ENCODE results near the gene CA10. TPM values are rescaled to one million over a fixed set of nuclear protein-coding genes. Genes with fewer than 3 reads are reported as not detected.

The CA10 gene
- total and polyA plus RNA-seq, 2 experiments from 2014 or later = 0.92 to 1.5 TPM

DNA sequence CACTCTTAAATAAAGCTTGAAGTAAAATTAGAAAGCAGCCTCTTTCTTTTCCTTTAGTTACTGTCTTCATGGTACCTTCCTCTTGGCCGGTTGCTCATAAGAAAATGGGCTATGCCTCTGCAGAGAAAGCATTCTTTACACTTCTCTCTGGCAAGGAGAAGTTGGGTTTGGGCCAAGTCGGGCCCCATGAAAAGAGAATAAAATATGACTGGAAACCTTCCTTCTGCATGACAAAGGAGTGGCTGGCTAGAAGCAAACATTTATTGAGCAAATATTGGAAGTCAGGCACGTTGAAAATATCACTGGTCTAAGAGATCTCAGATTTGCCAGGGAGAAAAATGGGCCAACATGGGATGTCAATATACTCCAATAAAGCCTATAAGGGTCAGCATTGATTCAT lies 126.1 kb downstream of the CA10 start:
- ATAC-seq = no peak
- H3K36me3 Mint-ChIP-seq (ENCODE audit: low read depth) = no peaks in the 10 kb centered on the region
- H3K27me3 Mint-ChIP-seq (ENCODE audit: insufficient read depth, low read depth, poor library complexity) = peaks cover 2% of the 10 kb centered on the region
- H3K27ac ChIP-seq (ENCODE audit: low read depth) = no peak overlapping the region
- no peaks in the 10 kb centered on the region for H3F3A ChIP-seq (replicated peaks; ENCODE audit: low read depth)
- H4K20me1 ChIP-seq (replicated peaks; ENCODE audit: insufficient read depth) = no peaks in the 10 kb centered on the region
- peaks cover 4% of the 10 kb centered on the region; the same call in 2 of the 3 replicates for H3K9me3 Mint-ChIP-seq
- peaks cover 1% of the 10 kb centered on the region; the same call in 1 of the 3 replicates for H3K4me1 Mint-ChIP-seq
- H2AFZ ChIP-seq = no peak overlapping the region
- no peaks in the 10 kb centered on the region for H3K79me2 ChIP-seq (replicated peaks; ENCODE audit: insufficient read depth)
- H3K9me2 ChIP-seq (ENCODE audit: insufficient read depth) = no peaks in the 10 kb centered on the region; the same call in 1 of the 2 replicates
- no peak overlapping the region for H3K4me2 ChIP-seq
- H3K4me1 ChIP-seq (ENCODE audit: insufficient read depth) = no peaks in the 10 kb centered on the region
- H3K36me3 ChIP-seq (ENCODE audit: insufficient read depth) = no peaks in the 10 kb centered on the region
- H3K27ac Mint-ChIP-seq = no peak overlapping the region
- H3K4me3 ChIP-seq = no peak overlapping the region
- H3K4me3 Mint-ChIP-seq = no peak overlapping the region
- TF ChIP-seq CREB1 (CRISPR knock-in tag; IDR thresholded peaks at IDR 0.05; ENCODE audit: low read depth) (no peak), REST (IDR thresholded peaks at IDR 0.05; ENCODE audit: unreplicated experiment) (no peak), EZH2phosphoT487 (IDR thresholded peaks at IDR 0.05; ENCODE audit: unreplicated experiment) (no peak), STAT1 (IDR thresholded peaks at IDR 0.05; ENCODE audit: unreplicated experiment) (no peak), JUNB (IDR thresholded peaks at IDR 0.05; ENCODE audit: unreplicated experiment) (no peak), EZH2 (IDR thresholded peaks at IDR 0.05; ENCODE audit: low read depth, unreplicated experiment) (no peak), ZNF331 (CRISPR knock-in tag; IDR thresholded peaks at IDR 0.05; ENCODE audit: low read depth) (no peak), NANOG (IDR thresholded peaks at IDR 0.05; ENCODE audit: borderline replicate concordance) (no peak), CTCF (conservative IDR thresholded peaks at IDR 0.05; ENCODE audit: low read depth in 2 of 2) (no peak), POLR2AphosphoS5 (IDR thresholded peaks at IDR 0.05; ENCODE audit: low read depth) (no peak), ZNF114 (CRISPR knock-in tag; IDR thresholded peaks at IDR 0.05) (no peak)
- TF ChIP-seq, protein P1, sequence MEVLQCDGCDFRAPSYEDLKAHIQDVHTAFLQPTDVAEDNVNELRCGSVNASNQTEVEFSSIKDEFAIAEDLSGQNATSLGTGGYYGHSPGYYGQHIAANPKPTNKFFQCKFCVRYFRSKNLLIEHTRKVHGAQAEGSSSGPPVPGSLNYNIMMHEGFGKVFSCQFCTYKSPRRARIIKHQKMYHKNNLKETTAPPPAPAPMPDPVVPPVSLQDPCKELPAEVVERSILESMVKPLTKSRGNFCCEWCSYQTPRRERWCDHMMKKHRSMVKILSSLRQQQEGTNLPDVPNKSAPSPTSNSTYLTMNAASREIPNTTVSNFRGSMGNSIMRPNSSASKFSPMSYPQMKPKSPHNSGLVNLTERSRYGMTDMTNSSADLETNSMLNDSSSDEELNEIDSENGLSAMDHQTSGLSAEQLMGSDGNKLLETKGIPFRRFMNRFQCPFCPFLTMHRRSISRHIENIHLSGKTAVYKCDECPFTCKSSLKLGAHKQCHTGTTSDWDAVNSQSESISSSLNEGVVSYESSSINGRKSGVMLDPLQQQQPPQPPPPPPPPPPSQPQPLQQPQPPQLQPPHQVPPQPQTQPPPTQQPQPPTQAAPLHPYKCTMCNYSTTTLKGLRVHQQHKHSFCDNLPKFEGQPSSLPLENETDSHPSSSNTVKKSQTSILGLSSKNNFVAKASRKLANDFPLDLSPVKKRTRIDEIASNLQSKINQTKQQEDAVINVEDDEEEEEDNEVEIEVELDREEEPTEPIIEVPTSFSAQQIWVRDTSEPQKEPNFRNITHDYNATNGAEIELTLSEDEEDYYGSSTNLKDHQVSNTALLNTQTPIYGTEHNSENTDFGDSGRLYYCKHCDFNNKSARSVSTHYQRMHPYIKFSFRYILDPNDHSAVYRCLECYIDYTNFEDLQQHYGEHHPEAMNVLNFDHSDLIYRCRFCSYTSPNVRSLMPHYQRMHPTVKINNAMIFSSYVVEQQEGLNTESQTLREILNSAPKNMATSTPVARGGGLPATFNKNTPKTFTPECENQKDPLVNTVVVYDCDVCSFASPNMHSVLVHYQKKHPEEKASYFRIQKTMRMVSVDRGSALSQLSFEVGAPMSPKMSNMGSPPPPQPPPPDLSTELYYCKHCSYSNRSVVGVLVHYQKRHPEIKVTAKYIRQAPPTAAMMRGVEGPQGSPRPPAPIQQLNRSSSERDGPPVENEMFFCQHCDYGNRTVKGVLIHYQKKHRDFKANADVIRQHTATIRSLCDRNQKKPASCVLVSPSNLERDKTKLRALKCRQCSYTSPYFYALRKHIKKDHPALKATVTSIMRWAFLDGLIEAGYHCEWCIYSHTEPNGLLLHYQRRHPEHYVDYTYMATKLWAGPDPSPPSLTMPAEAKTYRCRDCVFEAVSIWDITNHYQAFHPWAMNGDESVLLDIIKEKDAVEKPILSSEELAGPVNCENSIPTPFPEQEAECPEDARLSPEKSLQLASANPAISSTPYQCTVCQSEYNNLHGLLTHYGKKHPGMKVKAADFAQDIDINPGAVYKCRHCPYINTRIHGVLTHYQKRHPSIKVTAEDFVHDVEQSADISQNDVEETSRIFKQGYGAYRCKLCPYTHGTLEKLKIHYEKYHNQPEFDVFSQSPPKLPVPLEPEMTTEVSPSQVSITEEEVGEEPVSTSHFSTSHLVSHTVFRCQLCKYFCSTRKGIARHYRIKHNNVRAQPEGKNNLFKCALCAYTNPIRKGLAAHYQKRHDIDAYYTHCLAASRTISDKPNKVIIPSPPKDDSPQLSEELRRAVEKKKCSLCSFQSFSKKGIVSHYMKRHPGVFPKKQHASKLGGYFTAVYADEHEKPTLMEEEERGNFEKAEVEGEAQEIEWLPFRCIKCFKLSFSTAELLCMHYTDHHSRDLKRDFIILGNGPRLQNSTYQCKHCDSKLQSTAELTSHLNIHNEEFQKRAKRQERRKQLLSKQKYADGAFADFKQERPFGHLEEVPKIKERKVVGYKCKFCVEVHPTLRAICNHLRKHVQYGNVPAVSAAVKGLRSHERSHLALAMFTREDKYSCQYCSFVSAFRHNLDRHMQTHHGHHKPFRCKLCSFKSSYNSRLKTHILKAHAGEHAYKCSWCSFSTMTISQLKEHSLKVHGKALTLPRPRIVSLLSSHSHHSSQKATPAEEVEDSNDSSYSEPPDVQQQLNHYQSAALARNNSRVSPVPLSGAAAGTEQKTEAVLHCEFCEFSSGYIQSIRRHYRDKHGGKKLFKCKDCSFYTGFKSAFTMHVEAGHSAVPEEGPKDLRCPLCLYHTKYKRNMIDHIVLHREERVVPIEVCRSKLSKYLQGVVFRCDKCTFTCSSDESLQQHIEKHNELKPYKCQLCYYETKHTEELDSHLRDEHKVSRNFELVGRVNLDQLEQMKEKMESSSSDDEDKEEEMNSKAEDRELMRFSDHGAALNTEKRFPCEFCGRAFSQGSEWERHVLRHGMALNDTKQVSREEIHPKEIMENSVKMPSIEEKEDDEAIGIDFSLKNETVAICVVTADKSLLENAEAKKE (CRISPR knock-in tag; IDR thresholded peaks at IDR 0.05) = no peak
- TF ChIP-seq, protein P2, sequence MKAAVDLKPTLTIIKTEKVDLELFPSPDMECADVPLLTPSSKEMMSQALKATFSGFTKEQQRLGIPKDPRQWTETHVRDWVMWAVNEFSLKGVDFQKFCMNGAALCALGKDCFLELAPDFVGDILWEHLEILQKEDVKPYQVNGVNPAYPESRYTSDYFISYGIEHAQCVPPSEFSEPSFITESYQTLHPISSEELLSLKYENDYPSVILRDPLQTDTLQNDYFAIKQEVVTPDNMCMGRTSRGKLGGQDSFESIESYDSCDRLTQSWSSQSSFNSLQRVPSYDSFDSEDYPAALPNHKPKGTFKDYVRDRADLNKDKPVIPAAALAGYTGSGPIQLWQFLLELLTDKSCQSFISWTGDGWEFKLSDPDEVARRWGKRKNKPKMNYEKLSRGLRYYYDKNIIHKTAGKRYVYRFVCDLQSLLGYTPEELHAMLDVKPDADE (IDR thresholded peaks at IDR 0.05) = no peak
- no peaks in the 10 kb centered on the region for H3K27me3 ChIP-seq (ENCODE audit: insufficient read depth)
- DNase-seq (ENCODE audit: low spot score) = no peak

Data from GM23338 (cell line).